CD14-positive monocyte (primary cell): ENCODE measurements around the gene GALC. TPM values are rescaled to one million over a fixed set of nuclear protein-coding genes. Genes with fewer than 3 reads are reported as not detected.
"Not testable (repeated sequence)": the region's sequence is repeated elsewhere in the genome, so short reads cannot be mapped to it uniquely, and the experiment has no call there.

Experiments used
- DNase-seq, 3 donors: peaks; one replicate each; pipeline ENCODE4 v3.0.0-alpha.2; 2011 to 2022
- H2AFZ ChIP-seq: 2 replicates; pipeline ENCODE4 v1.6.0; 2012; ENCODE audit warnings: mild to moderate bottlenecking, low read depth, low read length, inconsistent platforms; ENCODE audit not compliant: insufficient read depth, poor library complexity, severe bottlenecking
- H3K27ac ChIP-seq, 2 donors: 1 replicate in 1 of 2; 2 replicates in 1 of 2; pipeline ENCODE4 v1.5.1; 2012 to 2013; ENCODE audit warnings: low read length in 2 of 2, control low read depth in 1 of 2, inconsistent platforms in 1 of 2, low read depth in 1 of 2, mild to moderate bottlenecking in 1 of 2
- H3K27me3 ChIP-seq, 2 donors: one replicate each; pipeline versions ENCODE4 v1.6.0 to v1.6.1; 2011 to 2013; ENCODE audit warnings: low read length in 2 of 2; ENCODE audit not compliant: control insufficient read depth in 2 of 2, insufficient read depth in 2 of 2
- H3K36me3 ChIP-seq, 2 donors: replicated peaks in 1 of 2; 1 replicate in 1 of 2; 2 replicates in 1 of 2; pipeline versions ENCODE4 v1.5.1 to v1.6.1; 2012 to 2013; ENCODE audit warnings: low read length in 2 of 2, control low read depth in 1 of 2, inconsistent platforms in 1 of 2, mild to moderate bottlenecking in 1 of 2; ENCODE audit not compliant: insufficient read depth in 2 of 2, control insufficient read depth in 1 of 2
- H3K4me1 ChIP-seq, 2 donors: 1 replicate in 1 of 2; 2 replicates in 1 of 2; pipeline versions ENCODE4 v1.5.1 to v1.6.1; 2012 to 2013; ENCODE audit warnings: low read length in 2 of 2, control low read depth in 1 of 2, inconsistent platforms in 1 of 2, mild to moderate bottlenecking in 1 of 2, moderate library complexity in 1 of 2; ENCODE audit not compliant: insufficient read depth in 2 of 2, control insufficient read depth in 1 of 2
- H3K4me2 ChIP-seq: replicated peaks from 2 replicates; pipeline ENCODE3; 2012; ENCODE audit warnings: low read length, moderate library complexity, mild to moderate bottlenecking; ENCODE audit not compliant: poor library complexity, severe bottlenecking; ENCODE audit errors: extremely low read depth
- H3K4me3 ChIP-seq, 3 experiments: fragments of 200-600 bp in 1 of 3; sonication (generic) in 1 of 3; replicated peaks in 1 of 3; 1 replicate in 2 of 3; 2 replicates in 1 of 3; pipeline ENCODE4 v1.5.1; 2011 to 2013; ENCODE audit warnings: low read length in 3 of 3, mild to moderate bottlenecking in 3 of 3, control low read depth in 2 of 3, low read depth in 2 of 3, inconsistent platforms in 1 of 3, moderate library complexity in 1 of 3
- H3K79me2 ChIP-seq: 2 replicates; pipeline ENCODE4 v1.6.0; 2012; ENCODE audit warnings: mild to moderate bottlenecking, control low read depth, inconsistent platforms, low read length, moderate library complexity; ENCODE audit not compliant: insufficient read depth
- H3K9ac ChIP-seq: 2 replicates; pipeline ENCODE4 v1.6.0; 2017; ENCODE audit warnings: low read length, mild to moderate bottlenecking; ENCODE audit not compliant: insufficient read depth, poor library complexity, severe bottlenecking
- H3K9me3 ChIP-seq, 2 donors: replicated peaks in 1 of 2; 1 replicate in 1 of 2; 2 replicates in 1 of 2; pipeline versions ENCODE4 v1.5.1 to v1.6.1; 2012 to 2013; ENCODE audit warnings: low read length in 2 of 2, control low read depth in 1 of 2; ENCODE audit not compliant: control insufficient read depth in 1 of 2, insufficient read depth in 1 of 2
- H4K20me1 ChIP-seq: 2 replicates; pipeline ENCODE4 v1.6.0; 2012; ENCODE audit warnings: mild to moderate bottlenecking, low read length, control low read depth, moderate library complexity; ENCODE audit not compliant: insufficient read depth
- H3K27ac Mint-ChIP-seq, 7 donors: one replicate each; pipeline ENCODE4 v1.8.0; 2020; ENCODE audit warnings: mild to moderate bottlenecking in 7 of 7, mixed read lengths in 7 of 7, moderate library complexity in 6 of 7, inconsistent platforms in 2 of 7
- H3K27me3 Mint-ChIP-seq, 3 donors: one replicate each; pipeline ENCODE4 v1.8.0; 2021 to 2022; ENCODE audit warnings: low read depth in 3 of 3, mild to moderate bottlenecking in 3 of 3, mixed read lengths in 3 of 3, moderate library complexity in 3 of 3, inconsistent platforms in 1 of 3
- H3K36me3 Mint-ChIP-seq, 2 donors: one replicate each; pipeline ENCODE4 v1.8.0; 2020; ENCODE audit warnings: mixed read lengths in 2 of 2, inconsistent platforms in 1 of 2, mild to moderate bottlenecking in 1 of 2
- H3K4me1 Mint-ChIP-seq: one replicate; pipeline ENCODE4 v1.8.0; 2020; ENCODE audit warnings: mild to moderate bottlenecking, mixed read lengths
- H3K4me3 Mint-ChIP-seq, 2 donors: one replicate each; pipeline ENCODE4 v1.8.0; 2020; ENCODE audit warnings: mild to moderate bottlenecking in 2 of 2, mixed read lengths in 2 of 2, moderate library complexity in 1 of 2
- H3K9me3 Mint-ChIP-seq, 7 donors: one replicate each; pipeline ENCODE4 v1.8.0; 2020 to 2022; ENCODE audit warnings: mixed read lengths in 7 of 7, mild to moderate bottlenecking in 6 of 7, moderate library complexity in 6 of 7, inconsistent platforms in 2 of 7
- WGBS: methylation state at CpG from one replicate; pipeline ENCODE4 v1.1.5; 2013; ENCODE audit warnings: missing lambda C conversion rate; ENCODE audit not compliant: insufficient coverage; 5-methylcytosine and 5-hydroxymethylcytosine counted together
- intact Hi-C, 2 donors: fragments of 100-400 bp; cut with micrococcal nuclease; formaldehyde crosslinking; loops; one replicate each; pipeline versions ENCODE4 v1.15.0 to v1.15.1; 2023
- polyA plus RNA-seq, 3 donors: library from polyadenylated mRNA; depleted of rRNA in 1 of 3; unstranded in 2 of 3; stranded (reverse) in 1 of 3; fragments of 300-500 nt in 2 of 3; fragments of >200 nt in 1 of 3; fragmentation: Illumina TruSeq in 2 of 3; gene quantifications; 1 replicate in 2 of 3; 2 replicates in 1 of 3; pipeline ENCODE4 v1.2.3, GENCODE V29; 2012 to 2021
- TF ChIP-seq, protein P1 (sequence below): fragments of 200-600 bp; IDR thresholded peaks from one replicate; pipeline ENCODE4 v1.8.0; 2022; ENCODE audit warnings: antibody characterized with exemption, mild to moderate bottlenecking

The GALC gene
- polyA plus RNA-seq, 3 donors = 28.6 to 40.6 (median 33.8) TPM

GRCh38 chr14:88026890-88027289 lies 33.9 kb upstream of the GALC start:
- Mint-ChIP-seq H3K4me3 (peak overlapping the region; percentile 0 to 18), H3K9me3 (peaks cover 0 to 3% (median 0%) of the 10 kb centered on the region in 7 donors), H3K27me3 (no peaks in the 10 kb centered on the region), H3K4me1 (peaks cover 60% of the 10 kb centered on the region), H3K27ac (peak overlapping the region in 2 of 7 donors; percentile 12 to 38), H3K36me3 (peaks cover 4 to 8% of the 10 kb centered on the region in 2 donors)
- Histone ChIP-seq H4K20me1 (no peaks in the 10 kb centered on the region), H3K9ac (no peak overlapping the region), H3K27me3 (no peaks in the 10 kb centered on the region), H3K27ac (peak overlapping the region in 1 of 2 donors; percentile 3), H3K9me3 (no peaks in the 10 kb centered on the region), H3K4me3 (no peak overlapping the region), H3K4me2 (peak overlapping the region; percentile 2), H3K4me1 (peaks cover 49 to 54% of the 10 kb centered on the region in 2 donors), H3K79me2 (no peaks in the 10 kb centered on the region), H2AFZ (peak overlapping the region; percentile 55), H3K36me3 (no peaks in the 10 kb centered on the region)
- TF ChIP-seq, protein P1, sequence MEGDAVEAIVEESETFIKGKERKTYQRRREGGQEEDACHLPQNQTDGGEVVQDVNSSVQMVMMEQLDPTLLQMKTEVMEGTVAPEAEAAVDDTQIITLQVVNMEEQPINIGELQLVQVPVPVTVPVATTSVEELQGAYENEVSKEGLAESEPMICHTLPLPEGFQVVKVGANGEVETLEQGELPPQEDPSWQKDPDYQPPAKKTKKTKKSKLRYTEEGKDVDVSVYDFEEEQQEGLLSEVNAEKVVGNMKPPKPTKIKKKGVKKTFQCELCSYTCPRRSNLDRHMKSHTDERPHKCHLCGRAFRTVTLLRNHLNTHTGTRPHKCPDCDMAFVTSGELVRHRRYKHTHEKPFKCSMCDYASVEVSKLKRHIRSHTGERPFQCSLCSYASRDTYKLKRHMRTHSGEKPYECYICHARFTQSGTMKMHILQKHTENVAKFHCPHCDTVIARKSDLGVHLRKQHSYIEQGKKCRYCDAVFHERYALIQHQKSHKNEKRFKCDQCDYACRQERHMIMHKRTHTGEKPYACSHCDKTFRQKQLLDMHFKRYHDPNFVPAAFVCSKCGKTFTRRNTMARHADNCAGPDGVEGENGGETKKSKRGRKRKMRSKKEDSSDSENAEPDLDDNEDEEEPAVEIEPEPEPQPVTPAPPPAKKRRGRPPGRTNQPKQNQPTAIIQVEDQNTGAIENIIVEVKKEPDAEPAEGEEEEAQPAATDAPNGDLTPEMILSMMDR = no peak
- DNase-seq = no peak
- intact Hi-C loops = no loop called here
- WGBS = 82% methylated on average over 2 of the region's 2 CpGs

- peaks cover 0 to 7% (median 0%) of the 10 kb centered on the region in 7 donors for H3K9me3 Mint-ChIP-seq
- WGBS = no CpG with 5 or more reads among the region's 3 CpGs
- H3K4me3 ChIP-seq = no peak overlapping the region
- TF ChIP-seq, protein P1 = no peak
- no peak overlapping the region for H3K4me3 Mint-ChIP-seq
- no peaks in the 10 kb centered on the region for H3K27me3 ChIP-seq
- H3K27ac Mint-ChIP-seq = peak overlapping the region in 1 of 7 donors; percentile 23
- intact Hi-C loops = no loop called here
- no peaks in the 10 kb centered on the region for H3K79me2 ChIP-seq
- peaks cover 14 to 17% of the 10 kb centered on the region in 2 donors for H3K36me3 Mint-ChIP-seq
- H3K36me3 ChIP-seq = no peaks in the 10 kb centered on the region
- H2AFZ ChIP-seq = no peak overlapping the region
- H3K27me3 Mint-ChIP-seq = peaks cover 0 to 2% (median 0%) of the 10 kb centered on the region in 3 donors
- no peak overlapping the region for H3K27ac ChIP-seq
- DNase-seq = no peak
- no peak overlapping the region for H3K9ac ChIP-seq
- H3K9me3 ChIP-seq = peaks cover 0 to 6% of the 10 kb centered on the region in 2 donors
- peaks cover 39 to 46% of the 10 kb centered on the region in 2 donors for H3K4me1 ChIP-seq
- H3K4me2 ChIP-seq = no peak overlapping the region
- H3K4me1 Mint-ChIP-seq = peaks cover 48% of the 10 kb centered on the region
- H4K20me1 ChIP-seq = no peaks in the 10 kb centered on the region
These were observed 32.3 kb upstream of the GALC start for GRCh38 chr14:88025313-88025712.

- peaks cover 32 to 40% of the 10 kb centered on the region in 2 donors for H3K4me1 ChIP-seq
These were observed 31.5 kb upstream of the GALC start for GRCh38 chr14:88024252-88025086.

More at GRCh38 chr14:88024252-88025086, 31.5 kb upstream of the GALC start:
- H3K27me3 ChIP-seq, H3K9me3 ChIP-seq, H3K4me3 ChIP-seq, H3K9me3 Mint-ChIP-seq, H3K27me3 Mint-ChIP-seq, H3K4me2 ChIP-seq, H3K79me2 ChIP-seq, intact Hi-C loops, H3K4me3 Mint-ChIP-seq, H4K20me1 ChIP-seq, H3K36me3 ChIP-seq, H2AFZ ChIP-seq, DNase-seq, H3K9ac ChIP-seq, H3K27ac ChIP-seq: not testable (repeated sequence)
- H3K36me3 Mint-ChIP-seq = peaks cover 19% of the 10 kb centered on the region in 2 donors
- WGBS = 75% methylated on average over 4 of the region's 11 CpGs
- H3K27ac Mint-ChIP-seq = peak overlapping the region in 2 of 7 donors; percentile 22 to 24
- peaks cover 46% of the 10 kb centered on the region for H3K4me1 Mint-ChIP-seq
